AG10803 (cell line): ENCODE results near the gene CA10.

Source experiments
- DNase-seq: peaks from one replicate; pipeline ENCODE4 v3.0.0; 2010; ENCODE audit warnings: low read depth
- H3K4me3 ChIP-seq: 2 replicates; pipeline ENCODE4 v1.5.1; 2011; ENCODE audit warnings: mild to moderate bottlenecking, low read length, control low read depth
- TF ChIP-seq, protein P1 (sequence below): conservative IDR thresholded peaks from 2 replicates; pipeline ENCODE4 v1.5.1; 2011; ENCODE audit warnings: mild to moderate bottlenecking, low read length, control low read depth, inconsistent platforms

CA10 gene

DNA sequence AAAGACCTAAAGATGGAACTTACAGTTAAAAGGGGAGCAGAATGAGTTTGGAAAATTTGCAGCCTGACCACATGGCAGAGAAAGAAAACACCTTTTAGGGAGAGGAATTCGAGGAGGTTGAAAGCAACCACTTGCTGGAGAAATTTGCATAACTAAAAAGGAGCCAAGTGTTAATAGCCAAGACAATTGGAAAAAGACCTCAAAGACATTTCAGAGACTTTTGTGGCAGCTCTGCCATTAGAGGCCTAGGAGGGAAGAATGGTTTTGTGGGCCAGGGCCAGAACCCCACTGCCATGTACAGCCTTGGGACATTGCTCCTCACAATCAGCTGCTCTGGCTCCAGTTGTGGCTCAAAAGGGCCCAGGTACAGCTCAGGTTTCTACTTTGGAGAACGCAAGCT lies 559.7 kb downstream of the CA10 start:
- TF ChIP-seq, protein P1, sequence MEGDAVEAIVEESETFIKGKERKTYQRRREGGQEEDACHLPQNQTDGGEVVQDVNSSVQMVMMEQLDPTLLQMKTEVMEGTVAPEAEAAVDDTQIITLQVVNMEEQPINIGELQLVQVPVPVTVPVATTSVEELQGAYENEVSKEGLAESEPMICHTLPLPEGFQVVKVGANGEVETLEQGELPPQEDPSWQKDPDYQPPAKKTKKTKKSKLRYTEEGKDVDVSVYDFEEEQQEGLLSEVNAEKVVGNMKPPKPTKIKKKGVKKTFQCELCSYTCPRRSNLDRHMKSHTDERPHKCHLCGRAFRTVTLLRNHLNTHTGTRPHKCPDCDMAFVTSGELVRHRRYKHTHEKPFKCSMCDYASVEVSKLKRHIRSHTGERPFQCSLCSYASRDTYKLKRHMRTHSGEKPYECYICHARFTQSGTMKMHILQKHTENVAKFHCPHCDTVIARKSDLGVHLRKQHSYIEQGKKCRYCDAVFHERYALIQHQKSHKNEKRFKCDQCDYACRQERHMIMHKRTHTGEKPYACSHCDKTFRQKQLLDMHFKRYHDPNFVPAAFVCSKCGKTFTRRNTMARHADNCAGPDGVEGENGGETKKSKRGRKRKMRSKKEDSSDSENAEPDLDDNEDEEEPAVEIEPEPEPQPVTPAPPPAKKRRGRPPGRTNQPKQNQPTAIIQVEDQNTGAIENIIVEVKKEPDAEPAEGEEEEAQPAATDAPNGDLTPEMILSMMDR = no peak
- DNase-seq = no peak

DNA sequence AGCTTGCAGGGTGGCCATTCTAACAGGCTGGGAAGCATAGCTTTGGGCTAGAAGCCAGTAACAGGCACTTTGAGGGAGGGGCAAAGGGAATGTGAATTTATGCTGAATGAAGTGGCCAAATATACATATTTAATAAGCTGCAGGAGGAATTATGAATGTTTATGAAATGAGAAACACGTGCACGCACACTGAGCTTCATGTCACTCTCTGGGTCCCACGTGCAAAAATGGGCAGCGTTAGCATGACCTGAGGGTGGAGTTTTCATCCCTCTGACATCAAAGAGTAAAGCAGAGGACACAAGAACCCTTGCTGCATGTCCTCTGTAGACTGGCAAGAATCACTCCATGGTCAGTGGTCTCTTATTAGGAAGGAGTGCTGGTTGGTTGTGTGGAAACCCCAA lies 561.2 kb downstream of the CA10 start:
- TF ChIP-seq, protein P1 = no peak
- H3K4me3 ChIP-seq = no peak overlapping the region
- no peak for DNase-seq

More for the DNA sequence above, 559.7 kb downstream of the CA10 start:
- H3K4me3 ChIP-seq = no peak overlapping the region

DNA sequence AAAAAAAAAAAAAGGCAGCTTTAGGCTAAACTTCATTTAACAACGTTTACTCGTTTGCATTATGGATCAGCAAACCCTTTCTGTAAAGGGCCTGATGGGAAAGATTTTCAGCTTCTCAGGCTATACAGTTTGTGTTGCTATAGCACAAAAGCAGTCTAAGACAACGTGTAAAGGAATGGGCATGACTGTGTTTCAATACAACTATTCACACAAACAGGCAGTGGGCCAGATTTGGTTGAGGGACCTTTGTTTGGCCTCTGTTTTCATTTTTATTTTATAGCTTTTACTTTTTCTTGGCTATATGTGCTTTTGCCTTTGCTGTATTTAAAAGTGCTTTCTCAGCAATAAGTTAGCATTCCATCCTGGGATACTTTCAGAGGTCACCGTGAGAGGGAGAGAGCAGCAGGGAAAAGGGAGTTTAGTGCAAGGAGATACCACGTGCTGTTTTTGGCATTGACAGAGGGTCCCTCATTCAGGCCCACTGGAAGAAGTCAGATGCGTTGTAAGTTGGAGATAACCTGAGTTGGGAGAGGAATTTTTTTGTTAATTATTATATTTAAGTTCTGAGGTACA lies 562.6 kb downstream of the CA10 start:
- no peak overlapping the region for H3K4me3 ChIP-seq
- no peak for DNase-seq
- TF ChIP-seq, protein P1 = no peak

DNA sequence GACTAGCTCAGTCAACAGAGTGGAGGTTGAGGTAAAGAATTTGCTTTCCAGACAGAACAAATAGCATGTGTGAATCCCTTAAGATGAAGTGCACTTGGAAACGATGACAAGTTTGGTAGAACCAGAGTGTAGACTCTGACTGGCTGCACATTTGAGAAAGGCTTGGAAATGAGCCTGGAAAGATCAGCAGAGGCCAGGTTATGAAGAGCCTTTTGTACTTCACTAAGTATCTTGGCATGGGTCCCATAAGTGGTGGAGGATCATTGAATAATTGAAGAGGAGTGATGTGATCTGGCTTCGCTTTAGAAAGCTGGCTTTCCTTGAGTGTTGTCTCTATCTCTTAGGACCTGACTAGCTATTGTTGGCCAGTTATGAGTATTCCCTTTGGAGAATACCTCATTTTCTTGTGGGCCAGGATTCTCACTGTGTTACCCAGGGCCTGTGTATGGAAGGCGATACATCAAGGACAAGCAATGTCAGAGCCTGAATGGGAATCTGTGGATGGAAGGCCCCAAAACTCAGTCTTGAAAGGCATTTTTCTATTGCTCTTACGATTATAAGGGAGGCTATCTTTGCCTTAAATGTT lies 568.4 kb downstream of the CA10 start:
- TF ChIP-seq, protein P1 = no peak
- H3K4me3 ChIP-seq = no peak overlapping the region
- no peak for DNase-seq

DNA sequence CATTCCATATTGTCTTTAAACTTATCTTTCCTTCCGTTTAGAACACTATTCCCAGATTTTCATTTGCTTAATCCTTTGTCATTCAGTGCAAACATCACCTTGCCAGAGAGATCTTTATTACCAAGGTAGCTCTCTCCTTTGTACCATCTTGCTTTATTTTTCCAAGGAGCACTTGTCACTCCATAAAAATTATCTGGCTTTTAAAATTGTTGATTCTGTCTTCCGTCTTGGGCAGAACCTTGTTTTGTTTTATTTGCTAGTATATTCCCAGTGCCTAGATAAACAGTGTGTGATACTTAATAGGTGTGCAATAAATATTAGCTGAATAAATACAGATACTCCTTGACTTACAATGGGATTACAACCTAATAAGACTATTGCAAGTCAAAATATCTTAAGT lies 570.5 kb downstream of the CA10 start:
- DNase-seq = no peak
- TF ChIP-seq, protein P1 = no peak
- no peak overlapping the region for H3K4me3 ChIP-seq

DNA sequence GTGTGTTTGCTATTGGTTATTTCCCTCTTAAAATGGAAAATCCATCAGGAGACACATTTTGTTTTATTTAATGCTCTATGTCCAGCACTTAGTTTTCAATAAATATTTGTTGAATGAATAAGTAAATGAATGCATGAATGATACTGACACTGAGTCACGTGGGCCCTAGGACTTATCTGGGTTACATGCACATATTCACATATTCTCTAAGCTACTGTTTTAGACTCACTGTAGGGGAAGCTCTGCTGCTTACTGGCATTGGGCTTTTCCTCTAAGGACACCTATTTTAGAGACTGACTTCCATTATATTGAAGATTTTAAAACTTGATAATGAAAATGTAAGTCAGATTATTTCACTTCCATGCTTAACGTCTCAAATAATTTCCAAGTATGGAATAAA lies 571.0 kb downstream of the CA10 start:
- no peak for DNase-seq
- no peak overlapping the region for H3K4me3 ChIP-seq
- TF ChIP-seq, protein P1 = no peak

DNA sequence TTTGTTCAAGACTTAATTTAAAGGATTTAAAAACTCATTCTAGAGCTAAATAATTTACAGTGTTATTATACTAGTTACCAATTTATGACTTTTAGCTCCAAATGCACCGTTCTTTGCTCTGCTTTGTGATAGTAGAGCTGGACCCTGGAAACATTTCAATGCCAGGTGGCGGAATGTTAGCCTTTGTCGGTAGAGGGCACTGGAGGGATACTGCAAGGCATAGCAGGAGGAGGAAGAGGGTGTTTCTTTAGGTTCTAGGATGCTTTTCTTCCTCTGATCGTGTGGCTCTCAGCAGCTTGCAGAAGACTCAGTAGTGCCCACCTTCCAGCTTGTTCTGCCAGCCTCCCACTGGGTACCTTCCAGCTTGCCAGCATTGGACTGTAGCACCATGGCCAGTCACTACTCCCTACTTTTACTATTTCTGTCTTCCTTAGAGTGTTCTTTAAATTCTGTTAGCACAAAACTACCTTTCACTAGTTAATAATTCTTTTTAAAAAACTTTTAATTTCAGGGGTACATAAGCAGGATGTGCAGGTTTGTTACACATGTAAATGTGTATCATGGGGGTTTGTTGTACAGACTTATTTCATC lies 572.9 kb downstream of the CA10 start:
- DNase-seq = no peak
- TF ChIP-seq, protein P1 = no peak
- no peak overlapping the region for H3K4me3 ChIP-seq
